GM21717 (cell line): ENCODE results near the gene MYL7.
"Not testable (repeated sequence)": the region's sequence is repeated elsewhere in the genome, so short reads cannot be mapped to it uniquely, and the experiment has no call there.

Experiments used
- ATAC-seq: cut with Tn5 transposase; IDR thresholded peaks from one replicate; pipeline ENCODE4 v1.9.1; 2021; ENCODE audit warnings: mild to moderate bottlenecking, moderate library complexity; ENCODE audit not compliant: unreplicated experiment

The MYL7 gene, protein sequence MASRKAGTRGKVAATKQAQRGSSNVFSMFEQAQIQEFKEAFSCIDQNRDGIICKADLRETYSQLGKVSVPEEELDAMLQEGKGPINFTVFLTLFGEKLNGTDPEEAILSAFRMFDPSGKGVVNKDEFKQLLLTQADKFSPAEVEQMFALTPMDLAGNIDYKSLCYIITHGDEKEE

GRCh38 chr7:44141221-44141850 is at the start of gene MYL7:
TSS of gene MYL7 (minus strand) at chr7:44141332. CDS start at chr7:44141305, 27 bp downstream.
- ATAC-seq, result no peak

DNA sequence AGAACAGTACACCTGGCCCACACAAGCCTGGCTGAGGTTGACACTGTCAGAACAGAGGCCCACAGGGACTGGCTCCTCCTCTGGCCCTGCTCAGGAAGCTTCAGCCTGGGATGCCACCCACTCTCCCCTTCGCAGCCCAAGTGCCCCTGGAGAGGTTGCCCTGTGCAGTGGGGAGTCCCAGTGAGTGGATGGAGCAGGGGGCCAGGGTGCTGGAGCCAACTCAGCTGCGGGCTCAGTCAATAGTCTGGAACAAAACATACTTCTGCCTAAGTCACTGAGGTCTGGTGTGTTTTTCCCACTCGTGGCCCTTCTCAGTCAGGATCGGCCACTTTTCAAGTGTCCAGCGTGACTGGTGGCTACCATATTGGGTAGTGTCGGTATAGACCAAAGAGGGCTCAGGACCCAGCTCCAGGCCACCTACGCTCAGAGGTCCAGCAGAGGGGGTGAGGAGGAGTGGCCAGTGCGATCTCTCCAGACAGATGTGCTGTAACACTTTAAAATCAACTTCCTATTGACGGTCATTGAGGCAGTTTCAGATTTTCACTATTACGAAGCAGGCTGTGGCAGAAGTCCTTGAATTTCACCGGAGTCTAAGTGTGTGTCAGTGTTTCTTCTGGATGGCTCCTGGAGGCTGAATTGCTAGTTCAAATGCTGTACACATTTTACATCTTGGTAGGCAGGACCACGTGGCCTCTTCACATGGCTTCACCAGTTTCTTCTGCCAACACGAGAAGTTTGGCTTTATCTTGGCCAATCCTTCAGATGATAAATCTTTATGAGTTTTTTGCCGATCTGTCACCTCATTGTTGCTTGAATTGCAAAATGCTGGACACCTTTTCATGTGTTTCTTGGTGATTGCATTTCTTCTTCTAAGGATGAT is 49.1 kb upstream of the MYL7 start:
- ATAC-seq, result no peak

DNA sequence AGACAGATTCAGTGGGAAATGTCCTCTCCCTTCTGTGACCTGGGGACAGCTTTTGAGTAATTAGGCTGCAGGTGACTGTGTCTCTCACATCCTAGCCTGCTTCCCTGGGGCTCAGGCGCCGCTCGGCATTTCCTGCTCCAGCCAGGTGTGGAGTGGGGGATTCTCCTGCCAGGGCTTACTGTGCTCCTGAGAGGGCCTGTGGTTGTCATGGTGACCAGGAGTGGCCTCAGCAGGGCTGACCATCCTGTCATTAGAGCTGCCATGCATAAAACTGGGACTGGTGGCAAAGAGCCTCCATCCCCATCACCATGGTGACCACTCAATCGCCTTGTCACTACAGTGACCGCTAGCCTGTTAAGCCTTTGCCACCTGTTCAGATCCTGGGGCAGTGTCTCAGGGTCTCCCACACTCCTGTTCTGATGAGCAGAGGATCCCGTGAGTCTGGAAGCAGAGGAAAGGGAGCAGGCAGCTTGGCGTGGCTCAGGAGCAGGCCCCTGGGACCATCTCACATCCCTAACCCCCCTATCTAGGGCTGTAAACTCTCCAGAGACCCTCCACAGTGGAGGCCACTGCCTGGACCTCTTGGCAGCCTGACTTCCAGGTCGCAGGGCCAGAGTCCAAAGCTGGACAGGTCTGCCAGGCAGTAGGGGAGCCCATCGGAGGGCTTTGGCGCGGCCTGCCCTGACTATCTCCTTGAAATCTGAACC is 48.3 kb upstream of the MYL7 start, which contains the start of gene GCK:
Gene GCK, minus strand, starts transcription at position 154 of the 707 bp plus-strand sequence. CDS start 486 bp downstream, outside the sequence.
- ATAC-seq, result no peak

- ATAC-seq, result no peak
These were observed 47.5 kb upstream of the MYL7 start for GRCh38 chr7:44188480-44189225.

DNA sequence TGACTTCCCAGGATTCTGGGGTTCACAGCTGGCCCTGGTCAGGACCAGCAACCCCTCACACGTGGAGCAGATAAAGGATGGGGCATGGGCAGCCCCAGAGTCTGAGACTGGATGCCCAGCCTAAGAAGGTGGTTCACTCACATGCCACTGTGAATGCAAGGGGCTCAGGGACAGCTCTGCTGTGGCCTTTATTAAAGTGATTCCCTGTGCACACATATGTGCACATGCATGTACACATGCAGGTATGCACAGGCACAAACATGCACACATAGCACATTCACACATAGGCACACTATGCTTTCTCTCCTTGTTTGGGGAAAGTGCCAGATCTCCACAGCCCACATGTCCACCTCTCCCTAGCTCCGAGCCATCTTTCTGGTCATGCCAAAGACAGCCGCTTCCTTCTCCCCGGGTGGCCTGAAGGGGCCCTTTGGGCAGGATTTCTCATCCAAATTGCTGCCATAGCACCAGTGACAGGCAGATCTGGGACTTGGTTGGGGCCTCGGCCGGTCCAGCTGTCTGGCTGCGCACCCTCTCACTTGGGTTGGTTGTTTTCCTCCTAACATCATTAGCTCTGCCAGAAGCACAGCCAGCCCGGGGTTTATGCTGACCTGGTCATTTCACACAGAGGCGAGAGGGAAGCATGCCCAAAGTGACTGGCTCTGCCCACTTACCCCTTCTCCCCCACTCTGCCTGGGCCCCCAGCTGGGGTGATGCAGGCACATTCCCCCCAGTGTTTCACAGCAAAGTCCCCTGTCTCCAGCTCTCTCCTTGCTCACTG is 46.7 kb upstream of the MYL7 start:
- no peak for ATAC-seq

DNA sequence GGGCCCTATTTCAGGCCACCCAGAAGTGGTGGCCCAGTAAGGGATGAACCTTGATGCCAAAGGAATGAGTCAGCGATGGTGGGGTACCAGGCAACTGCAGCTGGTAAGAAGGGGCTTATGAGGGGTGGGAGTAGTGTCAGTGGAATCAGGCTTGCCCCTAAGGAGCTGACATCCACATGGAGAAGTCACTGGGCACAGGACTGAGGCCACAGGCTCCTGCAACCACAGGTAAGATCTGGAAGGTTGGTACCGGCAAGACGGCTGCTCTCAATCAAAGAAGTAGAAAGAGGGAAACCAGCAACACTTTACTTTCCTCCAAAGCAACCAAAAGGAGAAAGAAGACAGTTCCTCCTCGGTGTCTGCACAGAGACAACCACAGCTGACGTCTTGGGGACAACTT is 45.6 kb upstream of the MYL7 start:
- no peak for ATAC-seq

- ATAC-seq, result no peak
These were observed 44.6 kb upstream of the MYL7 start for GRCh38 chr7:44185729-44186128.

DNA sequence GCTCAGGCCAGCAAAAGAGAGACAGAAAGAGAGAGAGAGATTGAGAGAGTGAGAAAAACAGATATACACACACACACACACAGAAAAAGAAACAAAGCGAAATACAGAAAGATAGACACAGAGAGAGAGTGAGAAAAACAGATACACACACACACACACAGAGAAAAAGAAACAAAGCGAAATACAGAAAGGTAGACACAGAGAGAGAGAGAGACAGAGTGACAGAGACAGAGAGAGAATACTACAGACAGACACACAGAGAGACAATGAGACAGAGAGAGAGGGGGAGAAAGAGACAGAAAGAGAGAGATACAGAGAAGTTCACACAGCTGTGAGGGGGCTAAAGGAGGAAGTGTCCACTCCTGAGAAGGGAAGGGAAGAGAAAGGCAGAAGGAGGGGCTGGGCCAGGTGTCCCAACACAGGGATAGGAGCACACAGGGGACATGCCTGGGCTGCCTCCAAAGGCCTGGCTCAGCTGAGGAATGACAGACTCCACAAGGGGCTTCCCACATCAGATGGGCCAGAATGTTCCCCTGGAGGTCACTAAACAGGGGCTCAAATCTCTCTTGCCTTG is 43.8 kb upstream of the MYL7 start:
- ATAC-seq, result no peak

- ATAC-seq, result no peak
These were observed 43.2 kb upstream of the MYL7 start for GRCh38 chr7:44184206-44184872.

DNA sequence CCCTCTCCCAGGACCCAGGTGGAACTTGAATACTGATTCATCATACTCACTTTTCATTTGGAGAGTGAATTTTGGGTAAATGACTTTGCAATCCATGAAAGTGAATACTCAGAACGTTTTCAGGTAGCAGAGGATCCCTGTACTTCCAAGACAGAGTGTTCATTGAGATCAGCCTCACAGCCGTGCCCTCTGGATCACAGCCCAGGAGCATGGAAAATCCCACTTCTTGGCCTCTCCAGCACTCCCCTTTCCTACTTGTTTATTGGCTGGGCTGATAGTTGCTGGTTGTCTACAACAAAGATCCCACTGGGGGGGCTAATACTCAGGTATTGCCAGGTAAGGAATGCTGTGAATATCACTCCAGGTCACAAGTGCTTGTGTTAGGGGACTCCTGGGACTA is 42.3 kb upstream of the MYL7 start:
- no peak for ATAC-seq

GRCh38 chr7:44182827-44183226 is 41.7 kb upstream of the MYL7 start:
- no peak for ATAC-seq

DNA sequence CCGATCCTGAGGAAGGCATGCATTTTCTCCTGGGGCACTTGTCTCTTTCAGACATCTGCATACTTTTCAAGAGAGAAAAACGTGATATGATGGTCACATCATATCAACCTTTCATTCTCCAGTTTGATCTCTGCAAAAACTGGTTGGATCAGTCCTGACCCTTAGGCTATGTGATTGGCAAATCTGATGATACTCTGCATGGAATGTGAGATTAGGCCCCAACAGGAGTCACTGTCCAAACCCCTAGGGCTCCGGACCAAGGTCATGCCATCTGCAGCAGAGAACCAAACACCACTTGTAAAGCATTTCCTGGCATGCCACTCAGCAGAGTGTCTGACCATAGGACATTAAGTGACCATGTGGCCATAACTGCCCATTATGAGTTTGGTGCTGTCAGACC is 39.5 kb upstream of the MYL7 start:
- ATAC-seq, result no peak

DNA sequence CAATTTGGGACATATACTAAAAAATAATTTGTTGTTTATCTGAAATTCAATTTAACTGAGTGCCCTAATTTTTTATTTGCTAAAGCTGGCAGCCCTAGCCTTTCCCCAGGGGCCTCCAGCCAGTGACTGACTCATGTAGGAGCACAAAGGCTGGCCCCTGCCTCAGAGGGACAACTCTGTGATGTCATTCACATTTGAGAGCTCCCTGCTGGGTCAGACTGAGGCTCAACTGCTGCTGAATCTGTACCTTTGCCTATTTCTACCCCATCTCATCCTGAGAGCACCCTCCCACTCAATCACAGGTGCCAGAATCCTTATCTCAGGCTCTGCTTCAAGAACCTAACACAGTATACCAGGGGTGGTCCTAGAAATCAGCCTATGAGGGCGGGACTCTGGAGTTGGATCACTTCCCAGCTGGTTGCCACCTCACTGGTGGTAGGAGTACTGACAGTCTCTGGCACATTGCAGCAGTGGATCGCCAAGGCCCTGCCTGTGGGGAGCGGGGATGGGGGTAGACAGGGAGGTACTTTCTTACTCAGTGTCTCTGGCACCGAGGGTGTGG is 36.5 kb upstream of the MYL7 start:
- no peak for ATAC-seq

GRCh38 chr7:44176486-44176885 is 35.4 kb upstream of the MYL7 start:
- ATAC-seq, result no peak

DNA sequence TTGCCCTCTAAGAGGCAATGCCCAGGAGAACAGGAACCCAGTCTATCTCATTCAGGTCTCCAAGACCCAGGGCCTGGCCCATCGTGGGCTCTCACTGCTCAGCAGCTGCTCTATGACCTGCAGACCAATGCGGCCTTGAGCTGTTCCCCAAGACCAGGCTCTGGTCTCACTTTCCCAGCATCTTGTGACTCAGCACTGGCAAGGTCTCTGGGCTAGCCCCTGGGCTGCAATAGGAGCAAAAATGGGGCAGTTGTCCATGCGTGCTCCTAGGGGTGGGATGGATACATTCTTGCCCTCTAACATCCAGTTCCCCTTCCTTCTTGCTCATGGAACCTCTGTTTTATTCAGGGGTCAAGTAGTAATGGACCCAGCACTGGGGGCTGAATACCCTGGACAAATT is 34.6 kb upstream of the MYL7 start:
- no peak for ATAC-seq

- not testable (repeated sequence) for ATAC-seq
These were observed 33.5 kb upstream of the MYL7 start for GRCh38 chr7:44174694-44174948.

DNA sequence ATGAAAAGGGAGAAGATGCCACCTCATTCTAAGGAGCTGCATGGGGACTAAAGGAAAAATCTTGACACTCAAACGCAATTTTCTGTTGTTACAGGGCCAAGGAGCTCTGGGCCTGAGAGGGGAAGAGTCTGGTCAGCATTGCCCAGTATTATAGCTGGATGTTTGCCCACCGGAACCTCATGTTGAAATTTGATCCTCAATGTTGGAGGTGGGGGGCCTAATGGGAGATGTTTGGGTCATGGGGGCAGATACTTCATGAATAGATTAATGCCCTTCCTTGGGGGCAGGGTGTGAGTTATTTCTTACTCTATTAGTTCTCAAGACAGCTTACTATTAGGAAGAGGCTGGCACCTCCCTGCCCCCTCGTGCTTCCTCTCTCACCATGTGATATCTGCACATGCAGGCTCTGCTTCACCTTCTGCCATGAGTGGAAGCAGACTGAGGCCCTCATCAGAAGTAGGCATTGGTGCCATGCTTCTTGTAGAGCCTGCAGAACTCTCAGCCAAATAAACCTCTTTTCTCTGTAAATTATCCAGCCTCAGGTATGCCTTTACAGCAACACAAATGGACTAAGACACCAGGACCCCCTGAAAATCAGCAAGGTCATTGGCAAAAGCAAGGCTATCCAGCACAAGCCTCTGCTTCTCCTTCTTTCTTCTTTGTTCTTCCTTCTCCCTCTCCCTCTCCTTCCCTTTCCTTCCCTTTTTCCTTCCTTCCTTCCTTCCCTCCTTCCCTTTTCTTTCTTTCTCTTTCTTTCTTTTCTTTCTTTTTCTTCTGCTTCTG is 33.0 kb upstream of the MYL7 start:
- no peak for ATAC-seq

DNA sequence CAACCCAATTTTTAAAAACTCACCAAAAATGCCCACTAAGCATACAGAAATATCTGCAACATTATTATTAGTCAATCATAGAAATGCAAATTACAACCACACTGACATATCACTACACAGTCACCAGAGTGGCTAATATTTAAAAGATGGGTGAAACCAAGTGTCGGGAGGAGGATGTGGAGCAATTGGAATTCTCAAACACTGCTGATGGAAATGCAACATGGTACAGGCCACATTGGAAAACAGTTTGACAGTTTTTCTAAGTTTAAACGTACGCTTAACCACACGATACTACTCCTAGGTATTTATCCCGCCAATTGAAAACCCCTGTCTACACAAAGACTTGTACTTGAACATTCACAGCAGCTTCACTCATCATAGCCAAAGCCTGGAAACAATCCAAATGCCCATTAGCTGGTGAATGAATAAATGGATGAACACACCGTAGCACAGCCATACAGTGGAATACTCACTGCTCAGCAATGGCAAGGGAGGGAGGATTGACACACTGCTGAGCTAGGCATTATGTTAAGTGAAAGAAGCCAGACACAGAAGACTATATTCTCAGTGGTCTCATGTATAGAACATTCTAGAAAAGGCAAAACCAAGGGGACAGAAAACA is 31.8 kb upstream of the MYL7 start:
- no peak for ATAC-seq
